ENCODE data around the gene KTN1. TPM values are rescaled to one million over a fixed set of nuclear protein-coding genes. Genes with fewer than 3 reads are reported as not detected.

The KTN1 gene
- total RNA-seq, 8 experiments from 2014 or later: 61.4 to 201 (median 93.5) TPM

DNA sequence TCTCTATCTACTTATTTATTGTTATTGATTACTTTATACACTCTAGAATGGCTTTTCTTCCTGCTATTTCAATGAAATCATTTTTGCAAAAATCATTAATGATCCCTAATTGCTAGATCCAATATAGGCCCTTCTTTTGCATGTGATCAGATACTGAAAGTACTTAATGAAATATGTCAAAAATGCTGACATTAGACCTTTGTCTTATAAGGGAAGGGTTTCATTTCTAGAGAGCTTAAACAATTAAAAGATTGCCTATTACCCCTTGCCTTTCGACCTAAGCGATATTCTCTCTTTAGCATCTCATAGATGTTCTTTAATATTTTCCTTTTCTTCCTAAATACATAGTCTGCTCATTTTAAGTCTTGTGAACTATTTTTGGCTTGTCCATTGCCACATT, 101.1 kb downstream of the KTN1 start:
- in situ Hi-C loops (cut with MboI; ENCODE audit: low pct_unique_long_range_greater_than_20kb in 2 of 9, low sequenced_read_pairs in 9 of 9, unreplicated experiment in 9 of 9): no loop called here
- no peak overlapping the region for H3K27ac ChIP-seq
- 89 to 100% (median 97%) methylated on average over 1 to 2 of the region's 2 CpGs for WGBS, 10 experiments

DNA sequence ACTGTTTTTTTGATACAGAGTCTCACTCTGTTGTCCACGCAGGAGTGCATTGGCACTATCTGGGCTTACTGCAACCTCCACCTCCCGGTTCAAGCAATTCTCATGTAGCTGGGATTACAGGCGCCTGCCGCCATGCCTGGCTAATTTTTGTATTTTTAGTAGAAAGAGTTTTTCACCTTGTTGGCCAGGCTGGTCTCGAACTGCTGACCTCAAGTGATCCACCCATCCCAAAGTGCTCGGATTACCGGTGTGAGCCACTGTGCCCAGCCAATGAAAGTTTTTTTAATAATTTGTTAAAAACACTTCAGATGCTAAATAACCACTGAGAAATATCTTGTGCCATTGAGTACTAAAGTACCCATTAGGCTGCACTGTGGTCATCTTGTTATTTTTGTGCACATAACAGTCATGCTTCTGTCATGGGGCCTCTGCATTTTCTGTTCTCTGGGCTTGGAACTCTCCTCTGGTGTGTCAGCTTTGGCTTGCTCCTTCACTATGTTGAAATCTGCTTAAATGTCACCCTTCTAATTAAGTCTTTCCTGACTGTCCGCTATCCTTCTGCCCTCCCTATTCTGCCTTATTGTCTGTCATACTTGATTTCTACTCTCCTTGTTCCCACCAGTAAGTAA, 105.1 kb downstream of the KTN1 start:
- in situ Hi-C loops (cut with MboI; ENCODE audit: low pct_unique_long_range_greater_than_20kb in 2 of 9, low sequenced_read_pairs in 9 of 9, unreplicated experiment in 9 of 9): no loop called here
- no peak overlapping the region for H3K4me3 ChIP-seq
- H3K27ac ChIP-seq: no peak overlapping the region
- 88 to 100% (median 97%) methylated on average over 1 to 8 of the region's 8 CpGs; no CpG with 5 or more reads in 1 of the 10 experiments for WGBS, 10 experiments
- no peaks in the 10 kb centered on the region for H3K4me1 ChIP-seq (replicated peaks in 1 of 2)
- no peak for ATAC-seq (replicated peaks in 6 of 8)

More for the DNA sequence above, 101.1 kb downstream of the KTN1 start:
- no peaks in the 10 kb centered on the region for H3K4me1 ChIP-seq (replicated peaks in 1 of 2)
- ATAC-seq (replicated peaks in 6 of 8): no peak
- H3K4me3 ChIP-seq: no peak overlapping the region

DNA sequence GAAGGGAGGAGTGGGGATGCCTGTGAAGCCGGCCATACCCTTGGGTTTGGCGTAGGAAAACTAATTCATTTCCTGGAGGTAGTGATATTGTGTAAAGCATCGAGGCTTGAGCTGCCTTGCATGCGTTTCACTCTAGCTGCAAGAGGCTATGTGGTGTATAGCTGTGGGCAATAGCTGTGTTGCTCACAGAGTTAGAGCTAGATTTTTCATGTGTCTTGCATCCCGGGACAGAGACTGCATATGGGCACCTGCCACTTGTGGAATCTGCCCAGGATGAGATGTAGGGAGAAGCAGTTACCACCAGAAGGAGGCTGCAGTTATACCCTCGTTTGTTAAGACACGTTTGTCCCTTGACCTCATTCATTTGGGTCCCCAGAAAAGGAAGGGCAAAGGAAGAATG, 106.7 kb downstream of the KTN1 start:
- ATAC-seq (replicated peaks in 6 of 8): no peak
- no peak overlapping the region for H3K4me3 ChIP-seq
- in situ Hi-C loops (cut with MboI; ENCODE audit: low pct_unique_long_range_greater_than_20kb in 2 of 9, low sequenced_read_pairs in 9 of 9, unreplicated experiment in 9 of 9): no loop called here
- WGBS, 10 experiments: 85 to 100% (median 95%) methylated on average over 1 to 5 of the region's 7 CpGs; no CpG with 5 or more reads in 4 of the 10 experiments
- H3K27ac ChIP-seq: no peak overlapping the region
- no peaks in the 10 kb centered on the region for H3K4me1 ChIP-seq (replicated peaks in 1 of 2)

DNA sequence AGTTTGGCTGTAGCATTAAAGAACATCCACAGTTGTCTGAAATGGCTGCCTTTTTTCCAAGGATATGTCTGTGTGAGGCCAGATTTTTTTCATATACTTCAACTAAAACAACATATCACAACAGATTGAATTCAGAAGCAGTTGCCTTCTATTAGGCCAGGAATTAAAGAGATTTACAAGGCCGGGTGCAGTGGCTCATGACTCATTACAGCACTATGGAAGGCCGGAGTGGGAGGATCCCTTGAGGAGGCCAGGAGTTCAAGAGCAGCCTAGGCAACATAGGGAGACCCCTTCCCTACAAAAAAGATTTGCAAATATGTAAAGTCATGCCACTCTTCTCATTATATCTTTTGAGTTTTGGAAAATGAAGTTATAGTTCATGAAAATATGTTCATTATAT, 108.6 kb downstream of the KTN1 start:
- in situ Hi-C loops (cut with MboI; ENCODE audit: low pct_unique_long_range_greater_than_20kb in 2 of 9, low sequenced_read_pairs in 9 of 9, unreplicated experiment in 9 of 9): no loop called here
- 20 to 100% (median 92%) methylated on average over 1 to 2 of the region's 2 CpGs; no CpG with 5 or more reads in 1 of the 10 experiments for WGBS, 10 experiments
- peak in 1 of 8 experiments; percentile 7 for ATAC-seq (replicated peaks in 6 of 8)

DNA sequence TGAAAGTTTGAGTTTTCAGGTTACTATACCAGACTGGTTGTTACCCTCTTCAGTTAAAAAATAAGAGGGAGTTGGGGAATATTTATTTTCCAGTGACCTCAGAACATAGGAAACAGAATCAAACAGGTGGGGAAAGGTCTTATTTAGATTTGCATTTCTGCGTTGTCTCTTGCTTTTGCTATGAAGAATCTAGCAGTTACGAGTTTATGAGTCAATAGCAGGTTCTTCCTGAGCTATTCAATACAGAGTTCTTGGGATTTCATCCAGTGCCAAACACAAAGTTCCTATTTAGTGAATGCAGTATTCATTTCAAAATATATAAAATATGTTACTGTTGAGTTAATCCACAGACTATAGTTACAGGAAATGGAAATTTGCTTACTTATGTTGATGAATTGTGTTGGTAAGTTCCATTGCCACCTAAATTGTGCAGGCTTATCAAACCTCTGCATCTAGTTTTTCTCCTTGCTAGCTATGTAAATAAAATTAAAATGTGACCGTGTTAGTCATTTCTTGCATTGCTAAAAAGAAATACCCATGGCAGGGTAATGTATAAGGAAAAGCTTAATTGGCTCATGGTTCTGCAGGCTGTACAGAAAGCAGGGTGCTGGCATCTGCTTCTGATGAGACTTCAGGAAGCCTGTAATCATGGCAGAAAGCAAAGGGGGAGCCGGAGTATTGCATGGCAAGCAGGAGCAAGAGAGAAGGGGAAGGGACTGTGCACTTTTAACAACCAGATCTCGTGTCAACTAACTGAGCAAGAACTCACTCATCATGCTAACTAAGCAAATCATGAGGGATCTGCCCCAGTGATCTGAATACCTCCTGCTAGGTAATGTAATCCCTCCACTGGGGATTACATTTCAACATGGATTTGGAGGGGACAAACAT, 110.2 kb downstream of the KTN1 start:
- Histone ChIP-seq H3K4me3 (no peak overlapping the region), H3K4me1 (replicated peaks in 1 of 2) (no peaks in the 10 kb centered on the region), H3K27ac (no peak overlapping the region)
- ATAC-seq (replicated peaks in 6 of 8): peak in 3 of 8 experiments; percentile 54 to 84 (median 67)
- in situ Hi-C loops (cut with MboI; ENCODE audit: low pct_unique_long_range_greater_than_20kb in 2 of 9, low sequenced_read_pairs in 9 of 9, unreplicated experiment in 9 of 9): no loop called here
- WGBS, 10 experiments: 0 to 100% (median 56%) methylated on average over 1 to 5 of the region's 5 CpGs

More for the DNA sequence above, 108.6 kb downstream of the KTN1 start:
- no peak overlapping the region for H3K27ac ChIP-seq
- no peaks in the 10 kb centered on the region for H3K4me1 ChIP-seq (replicated peaks in 1 of 2)
- no peak overlapping the region for H3K4me3 ChIP-seq

DNA sequence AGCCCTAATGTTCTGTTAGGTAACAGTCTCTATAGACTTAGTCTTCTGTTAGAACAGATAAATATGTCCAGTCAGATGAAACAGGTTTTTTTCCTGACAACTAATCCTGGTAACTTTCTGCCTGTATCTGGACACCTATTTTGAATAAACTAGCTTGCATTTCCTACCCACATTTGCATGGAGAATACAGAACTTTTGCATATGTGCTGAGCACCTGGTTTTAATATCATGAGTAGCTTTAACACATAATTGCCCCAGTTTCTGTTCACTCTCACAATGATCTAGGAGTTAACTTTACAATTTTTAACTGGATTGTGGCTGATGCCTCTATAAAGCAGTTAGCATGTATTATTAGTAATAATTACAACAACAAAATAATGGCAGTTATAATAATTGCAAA, 111.7 kb downstream of the KTN1 start:
- ATAC-seq (replicated peaks in 6 of 8): peak in 3 of 8 experiments; percentile 27 to 46 (median 34)
- no peak overlapping the region for H3K4me3 ChIP-seq
- H3K4me1 ChIP-seq (replicated peaks in 1 of 2): no peaks in the 10 kb centered on the region
- no peak overlapping the region for H3K27ac ChIP-seq
- in situ Hi-C loops (cut with MboI; ENCODE audit: low pct_unique_long_range_greater_than_20kb in 2 of 9, low sequenced_read_pairs in 9 of 9, unreplicated experiment in 9 of 9): no loop called here

DNA sequence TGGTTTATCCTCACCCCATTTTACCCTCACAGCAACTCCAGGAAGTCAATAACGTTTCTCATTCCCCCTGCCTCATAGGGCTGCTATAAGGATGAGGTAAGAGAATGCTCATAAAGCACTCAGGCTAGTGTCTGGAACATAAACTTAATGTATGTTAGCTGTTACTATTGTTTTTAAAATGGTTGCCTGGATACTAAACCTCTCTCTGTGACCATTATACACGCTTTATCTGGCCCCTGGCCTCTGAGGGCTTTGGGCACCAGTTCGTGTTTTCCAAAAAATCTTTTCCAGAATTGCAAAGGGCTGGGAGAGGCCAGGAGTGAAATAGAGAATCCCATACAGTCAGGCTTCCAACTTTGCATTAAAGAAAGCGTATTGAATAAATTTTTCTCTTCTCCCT, 113.9 kb downstream of the KTN1 start:
- ATAC-seq (replicated peaks in 6 of 8): no peak
- Histone ChIP-seq H3K4me1 (replicated peaks in 1 of 2) (no peaks in the 10 kb centered on the region), H3K4me3 (no peak overlapping the region), H3K27ac (no peak overlapping the region)
- in situ Hi-C loops (cut with MboI; ENCODE audit: low pct_unique_long_range_greater_than_20kb in 2 of 9, low sequenced_read_pairs in 9 of 9, unreplicated experiment in 9 of 9): no loop called here
- 58 to 100% (median 79%) methylated on average over 1 to 4 of the region's 4 CpGs for WGBS, 10 experiments

DNA sequence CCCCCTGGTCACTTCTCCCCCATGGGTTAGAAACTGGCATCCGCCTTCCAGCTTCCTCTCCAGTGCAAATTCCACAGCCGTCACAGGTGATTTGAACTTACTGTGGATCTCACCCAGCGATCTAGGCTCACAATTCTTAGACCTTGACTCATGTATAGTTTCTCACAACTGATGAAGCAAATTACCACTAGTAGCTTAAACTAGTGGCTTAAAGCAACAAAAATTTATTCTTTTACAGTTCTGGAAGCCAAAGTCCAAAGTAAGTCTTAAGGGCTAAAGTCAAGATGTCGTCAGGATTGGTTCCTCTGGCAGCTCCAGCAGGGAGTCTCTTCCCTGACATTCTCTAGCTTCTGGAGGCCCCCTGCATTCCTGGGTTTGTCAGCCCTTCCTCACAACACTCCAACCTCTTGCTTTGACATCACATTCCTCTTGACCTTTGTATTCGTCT, 117.4 kb downstream of the KTN1 start:
- in situ Hi-C loops (cut with MboI; ENCODE audit: low pct_unique_long_range_greater_than_20kb in 2 of 9, low sequenced_read_pairs in 9 of 9, unreplicated experiment in 9 of 9): no loop called here
- 55 to 100% (median 77%) methylated on average over 1 to 5 of the region's 5 CpGs; no CpG with 5 or more reads in 2 of the 10 experiments for WGBS, 10 experiments
- Histone ChIP-seq H3K27ac (no peak overlapping the region), H3K4me3 (no peak overlapping the region), H3K4me1 (replicated peaks in 1 of 2) (no peaks in the 10 kb centered on the region)
- no peak for ATAC-seq (replicated peaks in 6 of 8)

DNA sequence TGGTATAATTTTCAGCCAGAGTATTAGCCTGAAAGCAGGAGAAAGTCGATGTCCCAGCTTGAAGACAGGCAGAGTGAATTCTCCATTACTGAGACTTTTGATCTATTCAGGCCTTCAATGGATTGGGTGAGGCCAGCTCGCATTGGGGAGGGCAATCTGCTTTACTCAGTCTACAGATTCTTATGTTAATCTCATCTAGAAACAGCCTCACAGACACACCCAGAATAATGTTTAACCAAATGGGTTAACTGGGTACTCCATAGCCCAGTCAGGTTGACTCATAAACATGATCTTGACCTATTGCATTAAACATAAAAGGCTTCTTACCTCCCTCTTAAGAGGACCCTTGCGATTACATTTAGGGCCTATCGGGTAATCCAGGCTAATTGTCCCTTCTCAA, 118.0 kb downstream of the KTN1 start:
- H3K27ac ChIP-seq: no peak overlapping the region
- in situ Hi-C loops (cut with MboI; ENCODE audit: low pct_unique_long_range_greater_than_20kb in 2 of 9, low sequenced_read_pairs in 9 of 9, unreplicated experiment in 9 of 9): no loop called here
- ATAC-seq (replicated peaks in 6 of 8): peak in 3 of 8 experiments; percentile 52 to 77 (median 64)
- no peak overlapping the region for H3K4me3 ChIP-seq
- no peaks in the 10 kb centered on the region for H3K4me1 ChIP-seq (replicated peaks in 1 of 2)
- WGBS, 10 experiments: 18 to 80% (median 54%) methylated on average over 1 to 4 of the region's 4 CpGs; no CpG with 5 or more reads in 2 of the 10 experiments

DNA sequence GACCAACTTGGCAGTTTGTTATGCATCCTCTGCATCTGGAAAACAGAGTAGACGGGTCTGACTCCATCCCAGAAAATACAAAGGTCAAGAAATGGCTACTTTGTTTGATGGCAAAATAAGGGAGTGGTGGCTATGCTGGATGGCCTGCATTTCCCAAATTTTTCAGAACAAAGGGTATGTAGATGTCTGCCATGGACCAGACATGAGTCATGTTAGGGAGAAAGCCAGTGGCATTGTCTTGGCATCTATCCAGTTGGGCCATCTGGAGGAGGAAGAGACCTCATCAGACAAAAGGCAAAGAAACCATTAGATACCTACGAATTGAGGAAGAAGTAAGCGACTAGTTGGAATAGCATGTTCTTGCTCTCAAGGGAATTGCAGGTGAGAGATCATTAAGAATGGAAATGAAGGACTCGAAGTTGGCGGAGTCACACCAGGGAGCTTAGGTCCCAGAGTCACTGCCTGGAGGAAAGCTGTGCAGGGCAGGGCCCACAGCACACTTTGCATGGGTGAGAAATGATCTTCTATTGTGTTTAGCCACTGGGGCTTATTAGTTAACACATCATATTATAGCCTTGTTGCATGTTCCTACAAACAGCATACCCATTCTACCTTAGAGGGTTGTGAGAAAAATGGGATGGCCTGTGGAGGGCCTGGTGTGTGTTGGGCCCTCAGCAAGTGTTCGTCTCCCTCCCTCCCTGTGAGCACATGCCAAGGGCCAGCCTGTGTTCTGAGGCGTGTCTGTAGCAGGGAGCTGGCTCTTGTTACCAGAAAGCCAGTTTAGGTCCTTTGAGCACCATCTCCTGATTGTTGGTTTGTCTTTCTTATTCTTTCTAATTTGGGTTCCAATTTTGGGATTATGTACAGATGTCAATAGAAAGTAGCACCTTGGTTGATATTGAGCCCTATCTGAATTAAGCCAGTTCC, 119.4 kb downstream of the KTN1 start:
- no peak overlapping the region for H3K4me3 ChIP-seq
- in situ Hi-C loops (cut with MboI; ENCODE audit: low pct_unique_long_range_greater_than_20kb in 2 of 9, low sequenced_read_pairs in 9 of 9, unreplicated experiment in 9 of 9): loop anchor here in 6 of 9 experiments (10.0 to 25.0 kb wide), 5 partner anchors 413 to 775 kb away; partner anchors contain the start of gene PELI2 (in 1 of the 6)
- no peaks in the 10 kb centered on the region for H3K4me1 ChIP-seq (replicated peaks in 1 of 2)
- peak in 3 of 8 experiments; percentile 73 to 84 (median 80) for ATAC-seq (replicated peaks in 6 of 8)
- H3K27ac ChIP-seq: no peak overlapping the region
- 4 to 87% (median 77%) methylated on average over 1 to 5 of the region's 7 CpGs; no CpG with 5 or more reads in 1 of the 10 experiments for WGBS, 10 experiments

DNA sequence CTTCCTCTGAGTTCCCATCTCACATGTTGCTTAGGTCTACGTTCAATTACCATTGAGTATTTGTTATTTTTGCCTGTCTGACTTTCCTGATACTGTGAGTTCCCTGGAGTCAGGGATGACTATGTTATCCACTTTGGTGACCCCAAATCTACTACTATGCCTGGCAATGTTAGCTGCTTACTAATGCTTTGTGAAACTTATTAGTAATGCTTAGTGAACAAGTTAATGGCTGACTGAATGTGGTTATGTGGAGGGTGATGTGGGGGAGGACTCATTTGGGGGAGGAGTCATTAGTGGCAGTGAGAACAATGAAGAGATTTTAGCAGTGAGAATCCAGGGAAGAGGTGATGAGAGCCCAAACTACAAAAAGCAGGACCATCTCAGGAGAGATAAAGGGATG, 121.6 kb downstream of the KTN1 start:
- ATAC-seq (replicated peaks in 6 of 8): no peak
- 67 to 100% (median 100%) methylated on average over 1 of the region's 1 CpG; no CpG with 5 or more reads in 3 of the 10 experiments for WGBS, 10 experiments

DNA sequence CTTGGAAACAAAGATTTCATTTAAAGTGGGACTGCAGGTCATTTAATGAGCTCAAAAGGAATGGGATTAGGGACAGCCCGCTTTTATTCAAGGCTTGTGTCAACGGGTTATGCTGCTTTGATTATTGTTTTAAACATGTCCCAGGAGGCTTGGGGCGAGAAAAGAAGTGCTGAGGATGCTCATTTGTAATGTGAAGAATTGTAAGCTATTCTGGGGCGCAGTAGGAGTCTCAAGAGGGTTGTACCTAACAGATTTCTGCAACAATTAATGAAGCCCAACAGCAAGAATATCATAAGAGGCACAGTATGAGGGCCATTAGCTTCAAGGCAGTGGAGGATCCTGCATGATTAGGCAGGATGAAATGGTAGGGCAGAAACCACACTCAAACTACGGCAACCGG, 122.5 kb downstream of the KTN1 start:
- no peaks in the 10 kb centered on the region for H3K4me1 ChIP-seq (replicated peaks in 1 of 2)
- 53 to 100% (median 77%) methylated on average over 1 to 6 of the region's 6 CpGs; no CpG with 5 or more reads in 1 of the 10 experiments for WGBS, 10 experiments
- H3K4me3 ChIP-seq: no peak overlapping the region
- ATAC-seq (replicated peaks in 6 of 8): no peak
- in situ Hi-C loops (cut with MboI; ENCODE audit: low pct_unique_long_range_greater_than_20kb in 2 of 9, low sequenced_read_pairs in 9 of 9, unreplicated experiment in 9 of 9): loop anchor here in 6 of 9 experiments (10.0 to 25.0 kb wide), 5 partner anchors 410 to 772 kb away; partner anchors contain the start of gene PELI2 (in 1 of the 6)
- no peak overlapping the region for H3K27ac ChIP-seq

More for the DNA sequence above, 121.6 kb downstream of the KTN1 start:
- no peak overlapping the region for H3K4me3 ChIP-seq
- H3K27ac ChIP-seq: no peak overlapping the region
- H3K4me1 ChIP-seq (replicated peaks in 1 of 2): no peaks in the 10 kb centered on the region
- in situ Hi-C loops (cut with MboI; ENCODE audit: low pct_unique_long_range_greater_than_20kb in 2 of 9, low sequenced_read_pairs in 9 of 9, unreplicated experiment in 9 of 9): loop anchor here in 6 of 9 experiments (10.0 to 25.0 kb wide), 5 partner anchors 411 to 773 kb away; partner anchors contain the start of gene PELI2 (in 1 of the 6)
